ENCODE data around the gene ANKRD44.

The ANKRD44 gene

DNA sequence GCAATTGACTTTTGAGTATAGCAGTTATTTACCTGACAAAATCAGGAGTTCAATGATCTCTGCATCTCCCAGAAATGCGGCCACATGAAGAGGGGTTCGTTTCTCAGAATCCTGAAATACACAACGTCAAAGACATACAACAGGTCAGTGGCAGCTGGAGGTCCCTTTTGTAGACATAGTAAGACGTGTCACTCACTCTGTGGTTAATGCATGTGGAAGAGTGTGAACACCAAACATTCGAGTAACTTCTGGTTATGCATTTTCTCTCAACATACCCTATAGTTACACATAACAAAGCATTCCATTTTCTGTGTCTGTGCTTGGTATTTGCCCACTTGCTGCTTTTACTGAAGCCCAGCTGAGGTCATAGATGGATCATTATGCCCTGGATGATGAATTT is 163.6 kb downstream of the ANKRD44 start:
- POLR2A ChIA-PET: interaction anchor here (0.6 kb wide), 1 partner anchor 146 kb away, joined by 4 read pairs; no protein-coding TSS in a partner anchor
- CTCF ChIA-PET: interaction anchor here (0.6 to 1.3 kb wide), 3 partner anchors 8 to 44 kb away, joined by 3 to 9 read pairs (median 3); no protein-coding TSS in a partner anchor
- DNase-seq (ENCODE audit: extremely low spot score): no peak
- TF ChIP-seq, protein P1, sequence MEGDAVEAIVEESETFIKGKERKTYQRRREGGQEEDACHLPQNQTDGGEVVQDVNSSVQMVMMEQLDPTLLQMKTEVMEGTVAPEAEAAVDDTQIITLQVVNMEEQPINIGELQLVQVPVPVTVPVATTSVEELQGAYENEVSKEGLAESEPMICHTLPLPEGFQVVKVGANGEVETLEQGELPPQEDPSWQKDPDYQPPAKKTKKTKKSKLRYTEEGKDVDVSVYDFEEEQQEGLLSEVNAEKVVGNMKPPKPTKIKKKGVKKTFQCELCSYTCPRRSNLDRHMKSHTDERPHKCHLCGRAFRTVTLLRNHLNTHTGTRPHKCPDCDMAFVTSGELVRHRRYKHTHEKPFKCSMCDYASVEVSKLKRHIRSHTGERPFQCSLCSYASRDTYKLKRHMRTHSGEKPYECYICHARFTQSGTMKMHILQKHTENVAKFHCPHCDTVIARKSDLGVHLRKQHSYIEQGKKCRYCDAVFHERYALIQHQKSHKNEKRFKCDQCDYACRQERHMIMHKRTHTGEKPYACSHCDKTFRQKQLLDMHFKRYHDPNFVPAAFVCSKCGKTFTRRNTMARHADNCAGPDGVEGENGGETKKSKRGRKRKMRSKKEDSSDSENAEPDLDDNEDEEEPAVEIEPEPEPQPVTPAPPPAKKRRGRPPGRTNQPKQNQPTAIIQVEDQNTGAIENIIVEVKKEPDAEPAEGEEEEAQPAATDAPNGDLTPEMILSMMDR (IDR thresholded peaks at IDR 0.05; ENCODE audit: control extremely low read depth, extremely low read depth, low read depth, missing control alignments): no peak

DNA sequence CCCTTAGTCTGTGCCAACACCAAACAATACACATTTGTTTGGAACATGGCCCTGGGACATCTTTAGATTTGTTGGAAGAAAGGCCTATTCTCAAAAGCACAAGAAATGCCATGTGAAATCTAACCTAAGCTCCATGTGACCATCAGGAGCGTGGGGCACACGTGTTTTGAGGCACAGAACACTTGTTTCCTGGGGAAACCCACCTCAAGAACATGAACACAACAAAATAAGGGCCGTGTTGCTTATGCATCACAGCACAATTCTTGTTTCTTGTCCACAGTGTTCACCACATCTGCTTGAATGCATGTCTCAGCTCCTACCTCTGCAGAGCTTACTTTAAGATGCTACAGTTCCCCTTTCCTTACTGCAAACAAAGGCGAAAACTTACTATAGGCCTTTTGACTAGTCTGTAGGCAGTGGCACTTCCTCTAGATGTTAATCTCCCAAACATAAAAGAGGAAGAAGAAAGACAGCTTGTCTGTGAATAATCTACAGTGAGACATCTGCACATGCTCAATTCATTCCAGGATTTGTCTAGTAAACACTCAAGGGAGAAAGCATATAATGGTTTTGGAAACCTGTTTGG is 165.0 kb downstream of the ANKRD44 start:
- CTCF ChIA-PET: interaction anchor here (0.7 to 3.0 kb wide), 9 partner anchors 8 to 182 kb away, joined by 3 to 20 read pairs (median 5); no protein-coding TSS in a partner anchor
- TF ChIP-seq, protein P1 (IDR thresholded peaks at IDR 0.05; ENCODE audit: control extremely low read depth, extremely low read depth, low read depth, missing control alignments): no peak
- DNase-seq (ENCODE audit: extremely low spot score): peak; percentile 68
- POLR2A ChIA-PET: interaction anchor here (0.6 kb wide), 1 partner anchor 13 kb away, joined by 3 read pairs; no protein-coding TSS in a partner anchor

DNA sequence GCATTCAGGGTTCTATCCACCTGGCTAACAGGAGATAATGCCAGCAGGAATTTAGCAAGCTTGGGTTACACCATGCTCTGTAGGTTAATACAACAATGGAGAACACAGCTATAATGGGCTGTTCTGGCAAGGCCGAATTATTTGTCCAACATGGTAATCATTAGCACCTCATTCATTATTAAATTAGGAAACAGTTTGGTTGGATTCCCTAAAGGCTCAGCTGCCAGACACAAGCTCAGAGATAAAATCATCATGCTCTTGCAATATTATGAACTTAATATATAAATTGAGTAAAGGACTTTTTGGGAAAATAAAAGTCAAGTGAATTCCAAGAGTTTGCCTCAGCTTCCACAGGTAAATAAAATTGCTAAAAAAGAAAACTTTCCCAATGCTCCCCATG is 166.4 kb downstream of the ANKRD44 start:
- CTCF ChIA-PET: interaction anchor here (0.8 to 3.0 kb wide), 11 partner anchors 8 to 47 kb away, joined by 3 to 20 read pairs (median 5); no protein-coding TSS in a partner anchor
- POLR2A ChIA-PET: no interaction called here
- TF ChIP-seq, protein P1 (IDR thresholded peaks at IDR 0.05; ENCODE audit: control extremely low read depth, extremely low read depth, low read depth, missing control alignments): no peak
- DNase-seq (ENCODE audit: extremely low spot score): no peak

DNA sequence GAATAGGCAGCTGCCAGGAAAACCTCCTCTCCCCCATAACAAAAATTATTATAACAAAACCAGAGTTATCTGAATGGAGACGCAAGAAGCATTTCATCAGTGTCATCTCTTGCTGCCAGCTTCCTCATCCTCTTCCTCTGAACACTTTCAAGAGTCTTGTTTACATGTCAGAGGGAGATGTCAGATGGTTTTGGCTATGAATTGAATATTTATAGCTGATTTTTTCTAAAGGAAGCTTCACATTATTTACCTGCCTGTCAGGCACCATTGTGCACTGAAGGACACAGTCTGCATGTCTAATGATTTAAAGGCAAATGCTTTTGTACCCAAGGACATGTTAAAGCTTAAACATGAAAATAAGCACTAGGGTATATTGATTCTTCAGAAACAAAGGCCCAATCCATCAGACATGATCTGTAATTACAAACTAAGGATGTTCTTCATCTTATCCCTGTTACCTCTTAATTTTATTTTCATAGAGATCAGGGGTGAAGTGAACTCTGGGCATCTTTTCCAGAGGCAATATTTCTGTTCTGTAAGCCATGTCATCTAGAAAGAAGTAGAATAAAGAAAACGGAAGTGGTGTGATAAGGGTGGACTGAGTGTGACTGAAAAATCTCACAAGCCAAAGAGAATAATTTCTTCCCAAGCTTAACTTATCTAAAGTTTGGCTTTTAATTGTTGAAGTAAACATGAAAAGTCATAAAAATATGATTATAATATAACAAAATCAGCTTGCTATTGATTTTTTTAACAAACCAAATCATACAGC is 168.7 kb downstream of the ANKRD44 start:
- no peak for DNase-seq (ENCODE audit: extremely low spot score)
- CTCF ChIA-PET: interaction anchor here (0.8 to 1.5 kb wide), 7 partner anchors 11 to 73 kb away, joined by 3 to 8 read pairs (median 3); no protein-coding TSS in a partner anchor
- POLR2A ChIA-PET: no interaction called here
- TF ChIP-seq, protein P1 (IDR thresholded peaks at IDR 0.05; ENCODE audit: control extremely low read depth, extremely low read depth, low read depth, missing control alignments): no peak

DNA sequence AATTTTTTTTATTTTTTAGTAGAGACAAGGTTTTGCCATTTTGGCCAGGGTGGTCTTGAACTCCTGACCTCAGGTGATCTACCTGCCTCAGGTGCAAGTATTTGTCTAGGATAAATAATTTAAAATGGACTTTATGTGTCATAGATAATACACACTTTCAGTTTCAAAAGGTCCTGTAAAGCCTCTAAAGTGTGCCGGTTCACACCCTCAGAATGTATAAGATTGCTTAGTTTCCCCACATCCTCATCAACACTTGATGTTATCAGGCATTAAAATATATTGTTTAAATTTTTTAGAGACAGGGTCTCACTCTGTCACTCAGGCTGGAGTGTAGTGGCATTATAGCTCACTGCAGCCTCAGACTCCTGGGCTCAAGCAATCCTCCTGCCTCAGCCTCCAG is 170.5 kb downstream of the ANKRD44 start:
- ChIA-PET POLR2A (no interaction called here), CTCF (interaction anchor here (0.9 to 2.2 kb wide), 5 partner anchors 7 to 29 kb away, joined by 3 to 8 read pairs (median 4); no protein-coding TSS in a partner anchor)
- DNase-seq (ENCODE audit: extremely low spot score): no peak
- TF ChIP-seq, protein P1 (IDR thresholded peaks at IDR 0.05; ENCODE audit: control extremely low read depth, extremely low read depth, low read depth, missing control alignments): no peak

DNA sequence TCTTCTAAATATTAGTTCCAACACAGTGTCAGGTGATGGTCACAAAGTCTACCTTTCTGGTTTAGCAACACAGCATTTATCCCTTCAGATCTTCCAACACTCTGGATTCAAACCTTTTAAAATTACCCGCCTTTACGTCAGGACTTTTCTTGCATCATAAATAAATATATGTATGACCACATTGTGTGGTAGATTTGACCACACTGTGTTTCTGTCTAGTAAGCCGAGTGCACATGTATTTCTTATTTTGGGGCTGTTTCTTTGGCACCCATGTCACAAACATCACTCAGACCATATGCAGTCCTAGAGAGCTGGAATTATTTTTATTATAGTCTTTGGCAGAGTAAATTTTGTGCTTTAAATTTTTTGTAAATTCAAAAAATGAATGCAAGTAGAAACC is 172.1 kb downstream of the ANKRD44 start:
- ChIA-PET CTCF (interaction anchor here (1.6 to 2.2 kb wide), 2 partner anchors 14 to 25 kb away, joined by 5 to 8 read pairs; no protein-coding TSS in a partner anchor), POLR2A (no interaction called here)
- DNase-seq (ENCODE audit: extremely low spot score): no peak
- TF ChIP-seq, protein P1 (IDR thresholded peaks at IDR 0.05; ENCODE audit: control extremely low read depth, extremely low read depth, low read depth, missing control alignments): no peak
